Effector memory CD4-positive, alpha-beta T cell (primary cell): Measurements from ENCODE around the gene HSD17B3.
"Not testable (repeated sequence)": the region's sequence is repeated elsewhere in the genome, so short reads cannot be mapped to it uniquely, and the experiment has no call there.

Experiments used
- DNase-seq, 3 donors: peaks; one replicate each; pipeline ENCODE4 v3.0.0-alpha.2; 2020
- H3K27ac ChIP-seq: 2 replicates; pipeline ENCODE4 v1.7.0; 2013; ENCODE audit warnings: mild to moderate bottlenecking, low read length, moderate library complexity; ENCODE audit not compliant: insufficient read depth, poor library complexity, severe bottlenecking
- H3K27me3 ChIP-seq: replicated peaks from 2 replicates; pipeline ENCODE4 v1.7.0; 2013; ENCODE audit warnings: mild to moderate bottlenecking, low read length; ENCODE audit not compliant: insufficient read depth, control insufficient read depth, poor library complexity, severe bottlenecking
- H3K36me3 ChIP-seq: 2 replicates; pipeline ENCODE4 v1.7.0; 2013; ENCODE audit warnings: mild to moderate bottlenecking, low read length, moderate library complexity; ENCODE audit not compliant: control insufficient read depth, insufficient read depth
- H3K4me1 ChIP-seq: 2 replicates; pipeline ENCODE4 v1.7.0; 2013; ENCODE audit warnings: low read length, mild to moderate bottlenecking; ENCODE audit not compliant: control insufficient read depth, insufficient read depth, poor library complexity, severe bottlenecking
- H3K4me3 ChIP-seq: 2 replicates; pipeline ENCODE4 v1.7.0; 2013; ENCODE audit warnings: low read length, low read depth, mild to moderate bottlenecking; ENCODE audit not compliant: insufficient read depth, poor library complexity, severe bottlenecking
- H3K9me3 ChIP-seq: 2 replicates; pipeline ENCODE4 v1.7.0; 2013; ENCODE audit warnings: mild to moderate bottlenecking, low read length, moderate library complexity; ENCODE audit not compliant: control insufficient read depth

The HSD17B3 gene

GRCh38 chr9:96243778-96244177, 58.2 kb downstream of the HSD17B3 start:
- Histone ChIP-seq H3K27me3 (no peaks in the 10 kb centered on the region), H3K27ac (no peak overlapping the region), H3K36me3 (no peaks in the 10 kb centered on the region), H3K4me1 (no peaks in the 10 kb centered on the region), H3K4me3 (no peak overlapping the region), H3K9me3 (no peaks in the 10 kb centered on the region)
- no peak for DNase-seq

GRCh38 chr9:96242811-96243210, 59.2 kb downstream of the HSD17B3 start:
- H3K27me3 ChIP-seq, result no peaks in the 10 kb centered on the region
- no peaks in the 10 kb centered on the region for H3K9me3 ChIP-seq
- H3K4me1 ChIP-seq, result no peaks in the 10 kb centered on the region
- no peak overlapping the region for H3K27ac ChIP-seq
- no peak overlapping the region for H3K4me3 ChIP-seq
- no peak for DNase-seq
- H3K36me3 ChIP-seq, result no peaks in the 10 kb centered on the region

- Histone ChIP-seq H3K4me1 (no peaks in the 10 kb centered on the region), H3K4me3 (no peak overlapping the region), H3K9me3 (no peaks in the 10 kb centered on the region), H3K36me3 (no peaks in the 10 kb centered on the region), H3K27ac (no peak overlapping the region), H3K27me3 (no peaks in the 10 kb centered on the region)
- DNase-seq, result no peak
Observed at GRCh38 chr9:96241391-96241809, 60.6 kb downstream of the HSD17B3 start.

GRCh38 chr9:96236854-96237550, 65.0 kb downstream of the HSD17B3 start:
- no peaks in the 10 kb centered on the region for H3K9me3 ChIP-seq
- no peak overlapping the region for H3K4me3 ChIP-seq
- no peak overlapping the region for H3K27ac ChIP-seq
- H3K27me3 ChIP-seq, result no peaks in the 10 kb centered on the region
- no peaks in the 10 kb centered on the region for H3K4me1 ChIP-seq
- DNase-seq, result no peak
- no peaks in the 10 kb centered on the region for H3K36me3 ChIP-seq

DNA sequence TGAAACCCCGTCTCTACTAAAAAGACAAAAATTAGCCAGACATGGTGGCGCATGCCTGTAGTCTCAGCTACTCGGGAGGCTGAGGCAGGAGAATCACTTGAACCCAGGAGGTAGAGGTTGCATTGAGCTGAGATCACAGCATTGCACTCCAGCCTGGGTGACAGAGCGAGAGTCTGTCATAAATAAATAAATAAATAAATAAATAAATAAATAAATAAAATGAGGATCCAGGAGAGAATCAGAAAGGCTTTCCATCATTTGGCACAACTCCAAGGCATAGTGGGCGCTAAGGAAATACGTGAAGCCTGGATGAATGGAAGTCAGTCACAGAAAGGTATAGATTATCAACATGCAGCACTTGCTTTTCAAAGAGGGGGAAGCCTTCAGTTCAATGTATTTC, 65.6 kb downstream of the HSD17B3 start:
- H3K27ac ChIP-seq, DNase-seq, H3K9me3 ChIP-seq, H3K4me1 ChIP-seq, H3K36me3 ChIP-seq, H3K27me3 ChIP-seq, H3K4me3 ChIP-seq: not testable (repeated sequence)

DNA sequence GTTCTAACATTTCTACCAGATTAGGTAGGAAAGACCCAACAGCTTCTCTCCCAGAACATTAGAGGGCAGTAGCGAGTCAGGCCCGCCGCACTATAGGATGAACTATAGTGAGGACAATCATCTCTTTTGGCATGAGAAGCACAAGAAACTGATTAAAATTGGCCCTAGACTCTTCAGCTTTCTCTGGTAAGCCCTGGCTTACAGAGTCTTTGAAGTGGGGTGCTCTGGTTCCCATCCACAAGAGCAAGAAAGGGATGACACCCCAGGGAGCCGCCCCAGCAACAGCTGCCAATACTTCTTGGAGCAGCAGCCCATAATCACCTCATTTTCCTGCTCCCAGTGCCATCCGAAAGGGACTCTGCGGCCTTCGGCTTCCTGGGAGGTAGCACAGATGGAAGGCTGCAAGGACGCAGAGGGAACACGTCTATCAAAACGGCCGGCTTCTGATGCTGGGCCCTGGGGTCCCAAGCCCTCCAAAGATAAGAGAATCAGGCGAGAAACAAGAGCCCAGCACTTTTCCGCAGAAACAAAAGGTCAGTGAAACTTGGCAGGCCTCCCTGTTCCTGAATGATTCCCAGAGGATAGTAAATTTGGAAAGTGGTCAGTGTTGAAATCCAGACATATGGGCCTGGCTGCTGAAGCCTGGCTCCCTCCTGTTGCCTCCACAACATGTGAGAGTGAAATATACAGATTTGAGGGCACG, 69.3 kb downstream of the HSD17B3 start:
- DNase-seq, result no peak
- H3K27ac ChIP-seq, result no peak overlapping the region
- H3K36me3 ChIP-seq, result no peaks in the 10 kb centered on the region
- H3K9me3 ChIP-seq, result no peaks in the 10 kb centered on the region
- no peaks in the 10 kb centered on the region for H3K4me1 ChIP-seq
- H3K4me3 ChIP-seq, result no peak overlapping the region
- H3K27me3 ChIP-seq, result no peaks in the 10 kb centered on the region

- no peaks in the 10 kb centered on the region for H3K4me1 ChIP-seq
- no peaks in the 10 kb centered on the region for H3K9me3 ChIP-seq
- DNase-seq, result no peak
- H3K36me3 ChIP-seq, result no peaks in the 10 kb centered on the region
- H3K27ac ChIP-seq, result no peak overlapping the region
- no peaks in the 10 kb centered on the region for H3K27me3 ChIP-seq
- no peak overlapping the region for H3K4me3 ChIP-seq
Observed at GRCh38 chr9:96232164-96232538, 69.8 kb downstream of the HSD17B3 start.

GRCh38 chr9:96230002-96230401, 72.0 kb downstream of the HSD17B3 start:
- DNase-seq, result no peak
- Histone ChIP-seq H3K27me3 (no peaks in the 10 kb centered on the region), H3K4me1 (no peaks in the 10 kb centered on the region), H3K27ac (no peak overlapping the region), H3K36me3 (no peaks in the 10 kb centered on the region), H3K9me3 (no peaks in the 10 kb centered on the region), H3K4me3 (no peak overlapping the region)

DNA sequence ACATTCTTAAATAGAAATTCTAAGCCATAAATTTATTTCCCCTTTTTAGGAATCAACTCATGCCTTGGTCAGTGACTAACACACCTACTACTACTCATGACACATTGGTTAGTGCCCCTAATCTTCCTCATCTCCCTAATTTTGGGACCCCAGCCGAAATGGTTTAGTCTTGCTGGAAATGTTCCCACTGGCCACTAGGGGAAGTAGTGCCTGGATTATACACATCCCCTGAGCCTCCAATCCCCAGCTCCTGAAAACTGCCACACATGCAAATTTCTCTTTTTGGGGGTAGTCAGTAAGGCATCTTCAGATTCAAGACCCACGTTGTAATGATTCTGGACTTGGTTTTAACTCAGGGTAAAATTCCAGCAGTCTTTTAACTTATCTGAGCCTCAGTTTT, 79.8 kb downstream of the HSD17B3 start:
- Histone ChIP-seq H3K36me3 (no peaks in the 10 kb centered on the region), H3K4me1 (peaks cover 16% of the 10 kb centered on the region), H3K4me3 (no peak overlapping the region), H3K27me3 (peaks cover 10% of the 10 kb centered on the region), H3K27ac (no peak overlapping the region), H3K9me3 (no peaks in the 10 kb centered on the region)
- no peak for DNase-seq

DNA sequence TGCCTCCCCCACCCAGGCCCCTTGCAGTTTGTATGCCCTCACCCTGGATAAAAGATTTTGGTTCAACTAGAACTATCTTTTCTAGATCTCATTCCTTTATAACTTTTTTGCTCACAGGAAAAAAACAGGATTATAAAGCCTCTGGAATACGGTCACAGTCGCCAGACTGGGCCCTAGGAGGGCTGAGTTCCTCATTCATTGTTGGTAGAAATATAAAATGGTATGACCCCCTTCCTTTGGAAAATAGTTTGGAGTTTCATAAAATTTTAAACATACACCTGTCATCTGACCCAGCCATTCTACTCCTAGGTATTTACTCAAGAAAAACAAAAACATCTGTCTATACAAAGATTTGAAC, 82.1 kb downstream of the HSD17B3 start:
- Histone ChIP-seq H3K27me3 (peaks cover 10% of the 10 kb centered on the region), H3K4me3 (no peak overlapping the region), H3K36me3 (no peaks in the 10 kb centered on the region), H3K9me3 (no peaks in the 10 kb centered on the region), H3K27ac (no peak overlapping the region), H3K4me1 (peaks cover 16% of the 10 kb centered on the region)
- DNase-seq, result no peak
